Fibroblast of skin of right quadriceps (primary cell): Measurements from ENCODE around the gene MYO1B.

Source experiments
- DNase-seq: peaks from one replicate; pipeline ENCODE4 v3.0.0-alpha.2; 2013

Gene MYO1B

GRCh38 chr2:191327484-191327883, 82.3 kb downstream of the MYO1B start:
- no peak for DNase-seq

GRCh38 chr2:191328150-191328809, 83.1 kb downstream of the MYO1B start:
- no peak for DNase-seq

GRCh38 chr2:191329841-191330240, 84.6 kb downstream of the MYO1B start:
- DNase-seq, result no peak

- peak; percentile 99 for DNase-seq
Observed at GRCh38 chr2:191333911-191334357, 88.7 kb downstream of the MYO1B start.

GRCh38 chr2:191335875-191336464, 90.8 kb downstream of the MYO1B start:
- no peak for DNase-seq

GRCh38 chr2:191341436-191341835, 96.2 kb downstream of the MYO1B start:
- DNase-seq, result no peak

GRCh38 chr2:191343796-191344338, 98.7 kb downstream of the MYO1B start:
- DNase-seq, result no peak

- DNase-seq, result peak; percentile 39
Observed at GRCh38 chr2:191345788-191346187, 100.6 kb downstream of the MYO1B start.

GRCh38 chr2:191347154-191347553, 102.0 kb downstream of the MYO1B start:
- no peak for DNase-seq

- peak; percentile 62 for DNase-seq
Observed at GRCh38 chr2:191347881-191348280, 102.7 kb downstream of the MYO1B start.

GRCh38 chr2:191349990-191350389, 104.8 kb downstream of the MYO1B start:
- no peak for DNase-seq

- peak; percentile 54 for DNase-seq
Observed at GRCh38 chr2:191350826-191351225, 105.6 kb downstream of the MYO1B start.

- peak; percentile 70 for DNase-seq
Observed at GRCh38 chr2:191351298-191351697, 106.1 kb downstream of the MYO1B start.

GRCh38 chr2:191351921-191352320, 106.7 kb downstream of the MYO1B start:
- peak; percentile 62 for DNase-seq

GRCh38 chr2:191352536-191352935, 107.3 kb downstream of the MYO1B start:
- DNase-seq, result peak; percentile 82

GRCh38 chr2:191355170-191355758, 110.1 kb downstream of the MYO1B start:
- DNase-seq, result no peak

GRCh38 chr2:191357678-191358077, 112.5 kb downstream of the MYO1B start:
- DNase-seq, result no peak

- DNase-seq, result no peak
Observed at GRCh38 chr2:191358325-191359025, 113.3 kb downstream of the MYO1B start.

- no peak for DNase-seq
Observed at GRCh38 chr2:191359133-191359532, 113.9 kb downstream of the MYO1B start.

- no peak for DNase-seq
Observed at GRCh38 chr2:191360918-191361317, 115.7 kb downstream of the MYO1B start.

- no peak for DNase-seq
Observed at GRCh38 chr2:191362841-191363240, 117.6 kb downstream of the MYO1B start.

GRCh38 chr2:191363267-191363666, 118.1 kb downstream of the MYO1B start:
- DNase-seq, result no peak

- no peak for DNase-seq
Observed at GRCh38 chr2:191365089-191365488, 119.9 kb downstream of the MYO1B start.
